GM19025 (cell line): Measurements from ENCODE around the gene CD200.
"Not testable (repeated sequence)": the region's sequence is repeated elsewhere in the genome, so short reads cannot be mapped to it uniquely, and the experiment has no call there.

Experiments
- ATAC-seq: cut with Tn5 transposase; IDR thresholded peaks from one replicate; pipeline ENCODE4 v1.9.1; 2021; ENCODE audit warnings: mild to moderate bottlenecking, low read depth, moderate library complexity; ENCODE audit not compliant: unreplicated experiment

CD200 gene

GRCh38 chr3:112381673-112382542, 49.0 kb downstream of the CD200 start:
- no peak for ATAC-seq

- no peak for ATAC-seq
Observed at GRCh38 chr3:112382543-112383160, 49.7 kb downstream of the CD200 start.

- ATAC-seq: no peak
Observed at GRCh38 chr3:112384769-112385168, 51.8 kb downstream of the CD200 start.

GRCh38 chr3:112388972-112389371, 56.0 kb downstream of the CD200 start:
- ATAC-seq: no peak

- no peak for ATAC-seq
Observed at GRCh38 chr3:112389961-112390360, 57.0 kb downstream of the CD200 start.

GRCh38 chr3:112390783-112391641, 58.1 kb downstream of the CD200 start:
- no peak for ATAC-seq

- no peak for ATAC-seq
Observed at GRCh38 chr3:112391648-112392047, 58.7 kb downstream of the CD200 start.

GRCh38 chr3:112392393-112393359, 59.7 kb downstream of the CD200 start:
- ATAC-seq: no peak

- no peak for ATAC-seq
Observed at GRCh38 chr3:112393360-112393728, 60.4 kb downstream of the CD200 start.

- no peak for ATAC-seq
Observed at GRCh38 chr3:112394003-112394640, 61.2 kb downstream of the CD200 start.

- ATAC-seq: no peak
Observed at GRCh38 chr3:112395181-112395895, 62.4 kb downstream of the CD200 start.

- no peak for ATAC-seq
Observed at GRCh38 chr3:112395896-112396290, 62.9 kb downstream of the CD200 start.

- ATAC-seq: no peak
Observed at GRCh38 chr3:112397556-112397955, 64.6 kb downstream of the CD200 start.

- ATAC-seq: no peak
Observed at GRCh38 chr3:112399064-112399463, 66.1 kb downstream of the CD200 start.

- not testable (repeated sequence) for ATAC-seq
Observed at GRCh38 chr3:112399554-112399953, 66.6 kb downstream of the CD200 start.

GRCh38 chr3:112400317-112400716, 67.4 kb downstream of the CD200 start:
- not testable (repeated sequence) for ATAC-seq

- no peak for ATAC-seq
Observed at GRCh38 chr3:112401617-112402016, 68.7 kb downstream of the CD200 start.

- ATAC-seq: no peak
Observed at GRCh38 chr3:112403103-112403502, 70.1 kb downstream of the CD200 start.
